Loucy (cell line): ENCODE measurements around the gene SUN1.

Source experiments
- H2AFZ ChIP-seq: fragments of 200-600 bp; sonication (generic); 2 replicates; pipeline ENCODE4 v1.6.0; 2016; ENCODE audit warnings: antibody characterized with exemption, mild to moderate bottlenecking, low read length, moderate library complexity
- H3F3A ChIP-seq: fragments of 200-600 bp; 2 replicates; pipeline ENCODE4 v1.6.0; 2016; ENCODE audit warnings: antibody characterized with exemption, low read depth, mild to moderate bottlenecking
- H3K27me3 ChIP-seq: fragments of 200-600 bp; sonication (generic); 2 replicates; pipeline ENCODE4 v1.6.1; 2014; ENCODE audit warnings: low read length, mild to moderate bottlenecking; ENCODE audit not compliant: insufficient read depth, poor library complexity, severe bottlenecking
- H3K36me3 ChIP-seq: fragments of 200-600 bp; sonication (generic); 2 replicates; pipeline ENCODE4 v1.6.1; 2016; ENCODE audit warnings: low read length; ENCODE audit not compliant: insufficient read depth
- H3K4me1 ChIP-seq: fragments of 200-600 bp; sonication (generic); 2 replicates; pipeline ENCODE4 v1.5.1; 2014; ENCODE audit warnings: low read length, mild to moderate bottlenecking; ENCODE audit not compliant: insufficient read depth, poor library complexity, severe bottlenecking
- H3K4me2 ChIP-seq: fragments of 200-600 bp; sonication (generic); 2 replicates; pipeline ENCODE4 v1.6.0; 2014; ENCODE audit warnings: antibody characterized with exemption, low read length, low read depth, mild to moderate bottlenecking; ENCODE audit not compliant: poor library complexity, severe bottlenecking
- H3K4me3 ChIP-seq: fragments of 200-600 bp; sonication (generic); 2 replicates; pipeline ENCODE4 v1.5.1; 2014; ENCODE audit warnings: low read length, mild to moderate bottlenecking, mixed read lengths; ENCODE audit not compliant: poor library complexity, severe bottlenecking
- H3K79me2 ChIP-seq: fragments of 200-600 bp; sonication (generic); 2 replicates; pipeline ENCODE4 v1.6.1; 2014; ENCODE audit warnings: low read length; ENCODE audit not compliant: insufficient read depth
- H3K9ac ChIP-seq: fragments of 200-600 bp; sonication (generic); 2 replicates; pipeline ENCODE4 v1.6.0; 2014; ENCODE audit warnings: mild to moderate bottlenecking, low read depth, low read length, moderate library complexity; ENCODE audit not compliant: poor library complexity, severe bottlenecking
- H3K9me2 ChIP-seq: fragments of 200-600 bp; sonication (generic); replicated peaks from 2 replicates; pipeline ENCODE4 v1.6.1; 2016; ENCODE audit warnings: low read depth, low read length, mixed read lengths
- H3K9me3 ChIP-seq: fragments of 200-600 bp; sonication (generic); 2 replicates; pipeline ENCODE4 v1.6.1; 2014; ENCODE audit warnings: mild to moderate bottlenecking, antibody characterized with exemption, low read length, low read depth; ENCODE audit not compliant: insufficient read depth
- H4K20me1 ChIP-seq: fragments of 200-600 bp; sonication (generic); 2 replicates; pipeline ENCODE4 v1.6.0; 2014; ENCODE audit warnings: antibody characterized with exemption, low read length, mild to moderate bottlenecking; ENCODE audit not compliant: insufficient read depth, poor library complexity, severe bottlenecking
- CTCF ChIP-seq: fragments of 200-600 bp; sonication (generic); conservative IDR thresholded peaks from 2 replicates; pipeline ENCODE4 v1.5.1; 2014; ENCODE audit warnings: mild to moderate bottlenecking, antibody characterized with exemption, low read length
- EZH2phosphoT487 ChIP-seq: fragments of 200-600 bp; IDR thresholded peaks from 2 replicates; pipeline ENCODE4 v1.6.1; 2018; ENCODE audit warnings: antibody characterized with exemption, mild to moderate bottlenecking, moderate library complexity, borderline replicate concordance

SUN1 gene

GRCh38 chr7:914521-915194 is 82.4 kb downstream of the SUN1 start:
- H3K9me3 ChIP-seq = no peaks in the 10 kb centered on the region
- H3F3A ChIP-seq = no peaks in the 10 kb centered on the region
- no peak overlapping the region for H2AFZ ChIP-seq
- H3K4me1 ChIP-seq = peaks cover 3% of the 10 kb centered on the region
- no peaks in the 10 kb centered on the region for H3K36me3 ChIP-seq
- H3K9me2 ChIP-seq = no peaks in the 10 kb centered on the region
- H3K4me2 ChIP-seq = no peak overlapping the region
- TF ChIP-seq CTCF = no peak
- no peak for TF ChIP-seq EZH2phosphoT487
- H4K20me1 ChIP-seq = no peaks in the 10 kb centered on the region
- no peaks in the 10 kb centered on the region for H3K79me2 ChIP-seq
- H3K9ac ChIP-seq = no peak overlapping the region
- no peaks in the 10 kb centered on the region for H3K27me3 ChIP-seq
- no peak overlapping the region for H3K4me3 ChIP-seq

GRCh38 chr7:915291-916218 is 83.3 kb downstream of the SUN1 start:
- Histone ChIP-seq H3K9me3 (no peaks in the 10 kb centered on the region), H3F3A (no peaks in the 10 kb centered on the region), H3K4me1 (peaks cover 3% of the 10 kb centered on the region), H3K36me3 (no peaks in the 10 kb centered on the region), H3K79me2 (no peaks in the 10 kb centered on the region), H3K9me2 (no peaks in the 10 kb centered on the region), H3K27me3 (no peaks in the 10 kb centered on the region), H4K20me1 (no peaks in the 10 kb centered on the region), H3K9ac (no peak overlapping the region), H2AFZ (no peak overlapping the region), H3K4me3 (no peak overlapping the region), H3K4me2 (no peak overlapping the region)
- no peak for TF ChIP-seq EZH2phosphoT487
- no peak for TF ChIP-seq CTCF

- Histone ChIP-seq H3K36me3 (no peaks in the 10 kb centered on the region), H3K4me3 (no peak overlapping the region), H3K27me3 (no peaks in the 10 kb centered on the region), H3K9me3 (no peaks in the 10 kb centered on the region), H3K4me2 (no peak overlapping the region), H3K9me2 (no peaks in the 10 kb centered on the region), H3K9ac (no peak overlapping the region), H3K4me1 (peaks cover 12% of the 10 kb centered on the region), H2AFZ (no peak overlapping the region), H3K79me2 (no peaks in the 10 kb centered on the region), H3F3A (no peaks in the 10 kb centered on the region), H4K20me1 (no peaks in the 10 kb centered on the region)
- TF ChIP-seq CTCF (no peak), EZH2phosphoT487 (no peak)
Measured at GRCh38 chr7:916291-916941, 84.1 kb downstream of the SUN1 start.
